BE2C (cell line): ENCODE measurements around the gene SHANK3.

Experiments used
- DNase-seq: peaks from one replicate; pipeline ENCODE4 v3.0.0-alpha.2; 2020
- H3K27me3 ChIP-seq: fragments of 250-450 bp; sonication (Bioruptor Pico); 2 replicates; pipeline ENCODE4 v1.5.1; 2020; ENCODE audit warnings: mild to moderate bottlenecking
- H3K36me3 ChIP-seq: fragments of 250-450 bp; sonication (Bioruptor Pico); 2 replicates; pipeline ENCODE4 v1.5.1; 2020; ENCODE audit warnings: mild to moderate bottlenecking
- H3K4me1 ChIP-seq: fragments of 250-450 bp; sonication (Bioruptor Pico); 2 replicates; pipeline ENCODE4 v1.5.1; 2020
- H3K4me3 ChIP-seq: 2 replicates; pipeline ENCODE4 v1.5.1; 2011; ENCODE audit warnings: low read depth, low read length
- H3K9me3 ChIP-seq: fragments of 250-450 bp; sonication (Bioruptor Pico); 2 replicates; pipeline ENCODE4 v1.5.1; 2020
- CTCF ChIP-seq: IDR thresholded peaks from 2 replicates; pipeline ENCODE4 v1.5.1; 2012; ENCODE audit warnings: mild to moderate bottlenecking, low read depth, low read length

The SHANK3 gene

GRCh38 chr22:50684501-50684900, 11.9 kb downstream of the SHANK3 start:
- no peak for TF ChIP-seq CTCF
- H3K27me3 ChIP-seq = peaks cover 12% of the 10 kb centered on the region

GRCh38 chr22:50684986-50685385, 12.4 kb downstream of the SHANK3 start:
- Histone ChIP-seq H3K36me3 (no peaks in the 10 kb centered on the region), H3K4me3 (no peak overlapping the region), H3K4me1 (no peaks in the 10 kb centered on the region), H3K9me3 (peaks cover 3% of the 10 kb centered on the region; the same call in 1 of the 2 replicates), H3K27me3 (peaks cover 12% of the 10 kb centered on the region)
- DNase-seq = peak; percentile 30
- TF ChIP-seq CTCF = no peak

More at GRCh38 chr22:50684501-50684900, 11.9 kb downstream of the SHANK3 start:
- Histone ChIP-seq H3K9me3 (peaks cover 3% of the 10 kb centered on the region; the same call in 1 of the 2 replicates), H3K4me1 (no peaks in the 10 kb centered on the region), H3K36me3 (no peaks in the 10 kb centered on the region), H3K4me3 (no peak overlapping the region)
- DNase-seq = no peak

GRCh38 chr22:50686794-50687193, 14.2 kb downstream of the SHANK3 start:
- H3K36me3 ChIP-seq = no peaks in the 10 kb centered on the region
- DNase-seq = no peak
- peaks cover 3% of the 10 kb centered on the region; the same call in 1 of the 2 replicates for H3K9me3 ChIP-seq
- H3K4me3 ChIP-seq = no peak overlapping the region
- peaks cover 12% of the 10 kb centered on the region for H3K27me3 ChIP-seq
- no peaks in the 10 kb centered on the region for H3K4me1 ChIP-seq
- TF ChIP-seq CTCF = no peak

GRCh38 chr22:50687829-50688228, 15.2 kb downstream of the SHANK3 start:
- H3K4me1 ChIP-seq = no peaks in the 10 kb centered on the region
- no peaks in the 10 kb centered on the region for H3K36me3 ChIP-seq
- H3K4me3 ChIP-seq = no peak overlapping the region
- TF ChIP-seq CTCF = no peak
- DNase-seq = no peak
- peaks cover 12% of the 10 kb centered on the region for H3K27me3 ChIP-seq
- H3K9me3 ChIP-seq = peaks cover 3% of the 10 kb centered on the region; the same call in 1 of the 2 replicates

GRCh38 chr22:50688448-50688847, 15.8 kb downstream of the SHANK3 start:
- DNase-seq = no peak
- Histone ChIP-seq H3K4me1 (no peaks in the 10 kb centered on the region), H3K4me3 (no peak overlapping the region), H3K27me3 (peaks cover 12% of the 10 kb centered on the region), H3K9me3 (no peaks in the 10 kb centered on the region), H3K36me3 (no peaks in the 10 kb centered on the region)
- TF ChIP-seq CTCF = no peak

- DNase-seq = peak; percentile 46
- no peaks in the 10 kb centered on the region for H3K4me1 ChIP-seq
These were observed 18.9 kb downstream of the SHANK3 start for GRCh38 chr22:50691521-50691920.

More at GRCh38 chr22:50691521-50691920, 18.9 kb downstream of the SHANK3 start:
- no peaks in the 10 kb centered on the region for H3K9me3 ChIP-seq
- peak; percentile 71 for TF ChIP-seq CTCF
- H3K4me3 ChIP-seq = no peak overlapping the region
- H3K36me3 ChIP-seq = no peaks in the 10 kb centered on the region
- H3K27me3 ChIP-seq = peaks cover 9% of the 10 kb centered on the region
